WTC11 (cell line): ENCODE data around the gene BICC1. TPM values are rescaled to one million over a fixed set of nuclear protein-coding genes. Genes with fewer than 3 reads are reported as not detected.

ENCODE experiments used
- ATAC-seq: fragments of 200-7000 bp; cut with Tn5 transposase; 2 replicates; pipeline ENCODE4 v1.10.0; 2021; ENCODE audit warnings: mild to moderate bottlenecking, moderate library complexity
- CTCF ChIA-PET: fragments of 300-600 bp; sonication (Branson Sonifier 250); formaldehyde crosslinking; loops from one replicate; lab custom pipeline; 2021; ENCODE audit warnings: antibody characterized with exemption; lab: Charles Lee
- POLR2A ChIA-PET: fragments of 350-600 bp; sonication (Branson Sonifier 250); formaldehyde crosslinking; loops from one replicate; lab custom pipeline; 2021; ENCODE audit warnings: antibody characterized with exemption; lab: Charles Lee
- DNase-seq: peaks from one replicate; pipeline ENCODE4 v3.0.0; 2021; ENCODE audit warnings: low spot score
- H3K27ac Mint-ChIP-seq: 2 replicates; pipeline ENCODE4 v1.8.0; 2021; ENCODE audit warnings: mixed read lengths
- H3K27me3 Mint-ChIP-seq: 2 replicates; pipeline ENCODE4 v1.8.0; 2021; ENCODE audit warnings: low read depth, mild to moderate bottlenecking, moderate library complexity, mixed read lengths
- H3K36me3 Mint-ChIP-seq: 2 replicates; pipeline ENCODE4 v1.8.0; 2021; ENCODE audit warnings: mixed read lengths
- H3K4me1 Mint-ChIP-seq: 2 replicates; pipeline ENCODE4 v1.8.0; 2022; ENCODE audit warnings: mixed read lengths
- H3K4me3 Mint-ChIP-seq: 2 replicates; pipeline ENCODE4 v1.8.0; 2021; ENCODE audit warnings: mild to moderate bottlenecking, moderate library complexity, mixed read lengths
- H3K9me3 Mint-ChIP-seq: 2 replicates; pipeline ENCODE4 v1.8.0; 2021; ENCODE audit warnings: mixed read lengths
- CBFB ChIP-seq: sonication (generic); formaldehyde crosslinking; IDR thresholded peaks from 2 replicates; pipeline ENCODE4 v1.8.1; 2022; ENCODE audit warnings: mild to moderate bottlenecking, low read depth, missing genetic modification reagents
- CREB1 ChIP-seq: sonication (generic); formaldehyde crosslinking; IDR thresholded peaks from 2 replicates; pipeline ENCODE4 v1.8.0; 2023; ENCODE audit warnings: mild to moderate bottlenecking, missing genetic modification reagents
- CREM ChIP-seq: sonication (generic); formaldehyde crosslinking; IDR thresholded peaks from 2 replicates; pipeline ENCODE4 v1.8.1; 2022; ENCODE audit warnings: mild to moderate bottlenecking, missing genetic modification reagents, moderate library complexity
- ELF4 ChIP-seq: sonication (generic); formaldehyde crosslinking; IDR thresholded peaks from 2 replicates; pipeline ENCODE4 v1.8.1; 2022; ENCODE audit warnings: low read depth, mild to moderate bottlenecking, moderate library complexity, missing genetic modification reagents
- GTF2I ChIP-seq: fragments of 250-450 bp; sonication (Bioruptor Pico); conservative IDR thresholded peaks from 2 replicates; pipeline ENCODE4 v1.4.0; 2021; ENCODE audit warnings: mild to moderate bottlenecking
- JUN ChIP-seq: sonication (generic); formaldehyde crosslinking; IDR thresholded peaks from 2 replicates; pipeline ENCODE4 v1.8.0; 2023; ENCODE audit warnings: mild to moderate bottlenecking, missing genetic modification reagents
- NFATC4 ChIP-seq: fragments of 250-450 bp; sonication (Bioruptor Pico); IDR thresholded peaks from 2 replicates; pipeline ENCODE4 v1.9.0; 2021; ENCODE audit warnings: mild to moderate bottlenecking
- NFE2L1 ChIP-seq: sonication (generic); formaldehyde crosslinking; IDR thresholded peaks from 2 replicates; pipeline ENCODE4 v1.8.1; 2023; ENCODE audit warnings: missing genetic modification reagents
- NR1H2 ChIP-seq: sonication (generic); formaldehyde crosslinking; IDR thresholded peaks from 2 replicates; pipeline ENCODE4 v1.9.0; 2021; ENCODE audit warnings: mild to moderate bottlenecking, moderate library complexity, missing genetic modification reagents
- OVOL2 ChIP-seq: fragments of 250-450 bp; sonication (Bioruptor Pico); IDR thresholded peaks from 2 replicates; pipeline ENCODE4 v1.9.0; 2021; ENCODE audit warnings: mild to moderate bottlenecking, borderline replicate concordance
- SMAD3 ChIP-seq: sonication (generic); formaldehyde crosslinking; IDR thresholded peaks from 2 replicates; pipeline ENCODE4 v1.8.0; 2022; ENCODE audit warnings: missing genetic modification reagents, mild to moderate bottlenecking, borderline replicate concordance
- SP1 ChIP-seq: sonication (generic); formaldehyde crosslinking; conservative IDR thresholded peaks from 2 replicates; pipeline ENCODE4 v1.8.1; 2022; ENCODE audit warnings: missing genetic modification reagents
- ZBTB21 ChIP-seq: sonication (generic); formaldehyde crosslinking; IDR thresholded peaks from 2 replicates; pipeline ENCODE4 v1.8.1; 2023; ENCODE audit warnings: mild to moderate bottlenecking, missing genetic modification reagents, borderline replicate concordance
- ZNF121 ChIP-seq: sonication (generic); formaldehyde crosslinking; IDR thresholded peaks from 2 replicates; pipeline ENCODE4 v1.8.0; 2023; ENCODE audit warnings: missing genetic modification reagents
- ZNF232 ChIP-seq: sonication (generic); formaldehyde crosslinking; IDR thresholded peaks from 2 replicates; pipeline ENCODE4 v1.8.0; 2022; ENCODE audit warnings: mild to moderate bottlenecking, missing genetic modification reagents
- ZNF416 ChIP-seq: fragments of 250-450 bp; sonication (Bioruptor Pico); IDR thresholded peaks from 2 replicates; pipeline ENCODE4 v1.9.0; 2021; ENCODE audit warnings: mild to moderate bottlenecking, inconsistent platforms
- ZNF423 ChIP-seq: fragments of 250-450 bp; sonication (Bioruptor Pico); IDR thresholded peaks from 2 replicates; pipeline ENCODE4 v2.1.2; 2022; ENCODE audit warnings: mild to moderate bottlenecking, moderate library complexity
- total RNA-seq: library from RNA; stranded (reverse); gene quantifications from 3 replicates; pipeline ENCODE4 v1.2.3, GENCODE V29; 2021
- TF ChIP-seq, protein P1 (sequence below): sonication (generic); formaldehyde crosslinking; IDR thresholded peaks from 2 replicates; pipeline ENCODE4 v1.8.1; 2023; ENCODE audit warnings: mild to moderate bottlenecking, missing genetic modification reagents, borderline replicate concordance
- TF ChIP-seq, protein P2 (sequence below): sonication (generic); formaldehyde crosslinking; IDR thresholded peaks from 2 replicates; pipeline ENCODE4 v1.8.1; 2022; ENCODE audit warnings: low read depth, mild to moderate bottlenecking, moderate library complexity, missing genetic modification reagents, borderline replicate concordance
- TF ChIP-seq, protein P3 (sequence below): sonication (generic); formaldehyde crosslinking; IDR thresholded peaks from 2 replicates; pipeline ENCODE4 v1.8.1; 2022; ENCODE audit warnings: mild to moderate bottlenecking, missing genetic modification reagents, moderate library complexity, borderline replicate concordance
- TF ChIP-seq, protein P4 (sequence below): fragments of 200-600 bp; IDR thresholded peaks from 2 replicates; pipeline ENCODE4 v1.8.0; 2022; ENCODE audit warnings: antibody characterized with exemption

Gene BICC1
- total RNA-seq, 1 experiment from 2014 or later: 0.61 TPM

DNA sequence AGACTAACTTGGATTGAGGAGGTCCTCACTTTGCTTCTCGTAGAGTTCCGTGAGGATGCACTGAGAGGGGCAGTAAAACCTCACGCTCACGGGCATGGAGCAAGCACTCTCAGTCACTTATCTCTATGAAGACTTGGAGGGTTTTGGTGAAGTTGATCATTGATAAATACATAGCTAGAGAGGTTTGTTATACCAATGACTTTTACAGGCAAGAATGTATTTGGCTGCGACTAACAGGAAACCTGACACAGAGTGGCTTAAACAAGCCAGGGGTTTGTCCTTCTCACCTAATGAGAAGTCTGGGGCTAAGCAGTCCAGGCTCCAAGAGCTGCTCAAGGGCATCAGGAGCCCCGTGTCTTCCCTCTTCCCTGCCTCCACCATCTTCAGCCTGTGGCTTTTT lies 6.1 kb downstream of the BICC1 start (continued):
- TF ChIP-seq NFATC4 (CRISPR knock-in tag) (no peak), ZNF416 (CRISPR knock-in tag) (no peak), CBFB (no peak)

DNA sequence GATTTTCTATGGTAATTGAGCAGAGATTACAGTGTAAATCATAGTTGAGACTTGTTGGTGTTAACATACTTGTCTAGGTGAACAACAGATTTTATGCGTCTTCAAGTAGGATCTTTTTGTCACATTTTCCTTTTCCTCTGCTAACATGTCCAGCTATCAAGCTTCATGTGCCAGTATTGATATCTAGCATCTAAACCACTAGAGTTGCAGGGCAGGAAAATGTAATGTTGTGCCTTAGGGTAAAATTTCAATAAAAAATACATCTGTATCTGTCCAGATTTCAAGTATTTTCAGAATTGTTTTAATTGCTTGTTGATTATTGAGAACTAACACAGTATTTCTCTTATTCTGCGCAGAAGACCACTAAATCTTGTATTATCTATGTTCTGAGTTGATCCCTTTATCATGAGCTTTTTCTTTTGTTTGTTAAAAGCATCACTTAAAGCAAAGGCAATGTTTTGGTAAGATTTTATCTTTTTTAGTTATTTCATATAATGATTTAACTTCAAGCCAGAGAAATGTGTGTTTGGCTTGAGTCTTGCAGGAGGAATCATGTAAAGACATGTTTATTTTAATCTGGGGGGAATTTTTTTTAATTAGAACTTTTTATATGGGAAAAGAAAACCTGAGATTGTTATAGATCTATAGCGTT lies 16.5 kb downstream of the BICC1 start:
- Mint-ChIP-seq H3K36me3 (peaks cover 7% of the 10 kb centered on the region), H3K27me3 (no peaks in the 10 kb centered on the region), H3K4me1 (no peaks in the 10 kb centered on the region), H3K4me3 (no peak overlapping the region), H3K27ac (no peak overlapping the region), H3K9me3 (peaks cover 20% of the 10 kb centered on the region)
- TF ChIP-seq, protein P1, sequence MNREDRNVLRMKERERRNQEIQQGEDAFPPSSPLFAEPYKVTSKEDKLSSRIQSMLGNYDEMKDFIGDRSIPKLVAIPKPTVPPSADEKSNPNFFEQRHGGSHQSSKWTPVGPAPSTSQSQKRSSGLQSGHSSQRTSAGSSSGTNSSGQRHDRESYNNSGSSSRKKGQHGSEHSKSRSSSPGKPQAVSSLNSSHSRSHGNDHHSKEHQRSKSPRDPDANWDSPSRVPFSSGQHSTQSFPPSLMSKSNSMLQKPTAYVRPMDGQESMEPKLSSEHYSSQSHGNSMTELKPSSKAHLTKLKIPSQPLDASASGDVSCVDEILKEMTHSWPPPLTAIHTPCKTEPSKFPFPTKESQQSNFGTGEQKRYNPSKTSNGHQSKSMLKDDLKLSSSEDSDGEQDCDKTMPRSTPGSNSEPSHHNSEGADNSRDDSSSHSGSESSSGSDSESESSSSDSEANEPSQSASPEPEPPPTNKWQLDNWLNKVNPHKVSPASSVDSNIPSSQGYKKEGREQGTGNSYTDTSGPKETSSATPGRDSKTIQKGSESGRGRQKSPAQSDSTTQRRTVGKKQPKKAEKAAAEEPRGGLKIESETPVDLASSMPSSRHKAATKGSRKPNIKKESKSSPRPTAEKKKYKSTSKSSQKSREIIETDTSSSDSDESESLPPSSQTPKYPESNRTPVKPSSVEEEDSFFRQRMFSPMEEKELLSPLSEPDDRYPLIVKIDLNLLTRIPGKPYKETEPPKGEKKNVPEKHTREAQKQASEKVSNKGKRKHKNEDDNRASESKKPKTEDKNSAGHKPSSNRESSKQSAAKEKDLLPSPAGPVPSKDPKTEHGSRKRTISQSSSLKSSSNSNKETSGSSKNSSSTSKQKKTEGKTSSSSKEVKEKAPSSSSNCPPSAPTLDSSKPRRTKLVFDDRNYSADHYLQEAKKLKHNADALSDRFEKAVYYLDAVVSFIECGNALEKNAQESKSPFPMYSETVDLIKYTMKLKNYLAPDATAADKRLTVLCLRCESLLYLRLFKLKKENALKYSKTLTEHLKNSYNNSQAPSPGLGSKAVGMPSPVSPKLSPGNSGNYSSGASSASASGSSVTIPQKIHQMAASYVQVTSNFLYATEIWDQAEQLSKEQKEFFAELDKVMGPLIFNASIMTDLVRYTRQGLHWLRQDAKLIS (CRISPR knock-in tag): no peak
- TF ChIP-seq ELF4 (CRISPR knock-in tag): no peak
- no peak for TF ChIP-seq NFE2L1 (CRISPR knock-in tag)
- no peak for TF ChIP-seq ZNF232 (CRISPR knock-in tag)
- no peak for TF ChIP-seq CREB1 (CRISPR knock-in tag)
- no peak for TF ChIP-seq OVOL2 (CRISPR knock-in tag)
- no peak for TF ChIP-seq CREM (CRISPR knock-in tag)
- TF ChIP-seq, protein P2, sequence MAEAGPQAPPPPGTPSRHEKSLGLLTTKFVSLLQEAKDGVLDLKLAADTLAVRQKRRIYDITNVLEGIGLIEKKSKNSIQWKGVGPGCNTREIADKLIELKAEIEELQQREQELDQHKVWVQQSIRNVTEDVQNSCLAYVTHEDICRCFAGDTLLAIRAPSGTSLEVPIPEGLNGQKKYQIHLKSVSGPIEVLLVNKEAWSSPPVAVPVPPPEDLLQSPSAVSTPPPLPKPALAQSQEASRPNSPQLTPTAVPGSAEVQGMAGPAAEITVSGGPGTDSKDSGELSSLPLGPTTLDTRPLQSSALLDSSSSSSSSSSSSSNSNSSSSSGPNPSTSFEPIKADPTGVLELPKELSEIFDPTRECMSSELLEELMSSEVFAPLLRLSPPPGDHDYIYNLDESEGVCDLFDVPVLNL (CRISPR knock-in tag): no peak
- TF ChIP-seq, protein P3, sequence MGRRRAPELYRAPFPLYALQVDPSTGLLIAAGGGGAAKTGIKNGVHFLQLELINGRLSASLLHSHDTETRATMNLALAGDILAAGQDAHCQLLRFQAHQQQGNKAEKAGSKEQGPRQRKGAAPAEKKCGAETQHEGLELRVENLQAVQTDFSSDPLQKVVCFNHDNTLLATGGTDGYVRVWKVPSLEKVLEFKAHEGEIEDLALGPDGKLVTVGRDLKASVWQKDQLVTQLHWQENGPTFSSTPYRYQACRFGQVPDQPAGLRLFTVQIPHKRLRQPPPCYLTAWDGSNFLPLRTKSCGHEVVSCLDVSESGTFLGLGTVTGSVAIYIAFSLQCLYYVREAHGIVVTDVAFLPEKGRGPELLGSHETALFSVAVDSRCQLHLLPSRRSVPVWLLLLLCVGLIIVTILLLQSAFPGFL (CRISPR knock-in tag): no peak
- no peak for TF ChIP-seq ZNF423 (CRISPR knock-in tag)
- no peak for TF ChIP-seq SMAD3 (CRISPR knock-in tag)
- no peak for TF ChIP-seq NFATC4 (CRISPR knock-in tag)
- TF ChIP-seq SP1 (CRISPR knock-in tag): no peak
- TF ChIP-seq NR1H2 (CRISPR knock-in tag): no peak
- CTCF ChIA-PET: interaction anchor here (1.1 to 4.1 kb wide), 2 partner anchors 64 to 114 kb away, joined by 3 to 32 read pairs; no protein-coding TSS in a partner anchor
- POLR2A ChIA-PET: no interaction called here
- DNase-seq (no peak), ATAC-seq (no peak)

DNA sequence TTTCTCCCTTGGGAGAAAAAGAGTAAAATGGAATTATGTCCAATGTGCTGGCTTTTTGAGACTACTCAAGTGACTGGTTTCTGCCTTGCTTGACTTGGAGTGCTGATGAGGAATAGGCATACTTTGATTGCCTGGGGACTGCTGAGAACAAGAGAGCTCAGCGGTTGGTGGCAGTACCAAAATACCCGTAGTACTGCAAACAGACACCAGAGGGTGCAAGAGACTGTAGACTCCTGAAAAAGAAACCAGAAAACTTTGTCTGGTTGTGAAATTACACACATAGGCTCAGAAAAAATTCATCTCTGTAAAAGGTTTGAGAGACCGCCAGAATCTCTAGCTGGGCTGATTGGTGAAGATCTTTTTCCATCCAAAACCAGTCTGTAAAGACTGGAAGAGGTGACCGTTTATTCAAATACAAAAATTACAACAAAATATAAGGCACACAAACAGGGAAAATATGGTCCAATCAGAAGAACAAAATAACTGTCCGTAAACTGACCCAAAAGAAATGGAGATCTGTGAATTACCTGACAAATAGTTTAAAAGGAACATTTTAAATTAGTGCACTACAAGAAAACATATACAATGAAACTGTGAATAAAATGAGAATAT lies 18.5 kb downstream of the BICC1 start:
- no peaks in the 10 kb centered on the region for H3K27me3 Mint-ChIP-seq
- peak; percentile 69 for DNase-seq

More for the DNA sequence above, 18.5 kb downstream of the BICC1 start:
- peaks cover 12% of the 10 kb centered on the region for H3K36me3 Mint-ChIP-seq
- TF ChIP-seq JUN (CRISPR knock-in tag) (no peak), GTF2I (CRISPR knock-in tag) (no peak), ZBTB21 (CRISPR knock-in tag) (no peak), ZNF121 (CRISPR knock-in tag) (no peak)
- TF ChIP-seq, protein P4, sequence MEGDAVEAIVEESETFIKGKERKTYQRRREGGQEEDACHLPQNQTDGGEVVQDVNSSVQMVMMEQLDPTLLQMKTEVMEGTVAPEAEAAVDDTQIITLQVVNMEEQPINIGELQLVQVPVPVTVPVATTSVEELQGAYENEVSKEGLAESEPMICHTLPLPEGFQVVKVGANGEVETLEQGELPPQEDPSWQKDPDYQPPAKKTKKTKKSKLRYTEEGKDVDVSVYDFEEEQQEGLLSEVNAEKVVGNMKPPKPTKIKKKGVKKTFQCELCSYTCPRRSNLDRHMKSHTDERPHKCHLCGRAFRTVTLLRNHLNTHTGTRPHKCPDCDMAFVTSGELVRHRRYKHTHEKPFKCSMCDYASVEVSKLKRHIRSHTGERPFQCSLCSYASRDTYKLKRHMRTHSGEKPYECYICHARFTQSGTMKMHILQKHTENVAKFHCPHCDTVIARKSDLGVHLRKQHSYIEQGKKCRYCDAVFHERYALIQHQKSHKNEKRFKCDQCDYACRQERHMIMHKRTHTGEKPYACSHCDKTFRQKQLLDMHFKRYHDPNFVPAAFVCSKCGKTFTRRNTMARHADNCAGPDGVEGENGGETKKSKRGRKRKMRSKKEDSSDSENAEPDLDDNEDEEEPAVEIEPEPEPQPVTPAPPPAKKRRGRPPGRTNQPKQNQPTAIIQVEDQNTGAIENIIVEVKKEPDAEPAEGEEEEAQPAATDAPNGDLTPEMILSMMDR: peak; percentile 83
- no peak overlapping the region for H3K4me3 Mint-ChIP-seq
- POLR2A ChIA-PET: interaction anchor here (0.7 kb wide), 1 partner anchor 110 kb away, joined by 3 read pairs; no protein-coding TSS in a partner anchor
- CTCF ChIA-PET: interaction anchor here (0.5 to 4.1 kb wide), 49 partner anchors 11 to 696 kb away, joined by 3 to 32 read pairs (median 3); partner anchors contain the start of gene BICC1
- H3K27ac Mint-ChIP-seq: no peak overlapping the region
- ATAC-seq: peak; percentile 98
- no peaks in the 10 kb centered on the region for H3K4me1 Mint-ChIP-seq
- peaks cover 37% of the 10 kb centered on the region for H3K9me3 Mint-ChIP-seq
